Activated naive CD4-positive, alpha-beta T cell treated with anti-CD3 and anti-CD28 coated beads, Interleukin-2, amount 50 U/mL, for 24 hours (primary cell): ENCODE results near the gene CYP2U1.
A peak's percentile ranks its signal among the peaks of the same experiment; 100 is the strongest.
"Not testable (repeated sequence)": the region's sequence is repeated elsewhere in the genome, so short reads cannot be mapped to it uniquely, and the experiment has no call there.

ENCODE experiments used
- H3K27ac Mint-ChIP-seq: one replicate; pipeline ENCODE4 v1.8.0; 2021; ENCODE audit warnings: mild to moderate bottlenecking, mixed read lengths
- H3K27me3 Mint-ChIP-seq: one replicate; pipeline ENCODE4 v1.8.0; 2021; ENCODE audit warnings: mixed read lengths
- H3K36me3 Mint-ChIP-seq: one replicate; pipeline ENCODE4 v1.8.0; 2021; ENCODE audit warnings: mixed read lengths
- H3K4me1 Mint-ChIP-seq: one replicate; pipeline ENCODE4 v1.8.0; 2021; ENCODE audit warnings: mixed read lengths
- H3K4me3 Mint-ChIP-seq: one replicate; pipeline ENCODE4 v1.8.0; 2021; ENCODE audit warnings: mild to moderate bottlenecking, mixed read lengths
- H3K9me3 Mint-ChIP-seq: one replicate; pipeline ENCODE4 v1.8.0; 2021; ENCODE audit warnings: mixed read lengths

Gene CYP2U1

DNA sequence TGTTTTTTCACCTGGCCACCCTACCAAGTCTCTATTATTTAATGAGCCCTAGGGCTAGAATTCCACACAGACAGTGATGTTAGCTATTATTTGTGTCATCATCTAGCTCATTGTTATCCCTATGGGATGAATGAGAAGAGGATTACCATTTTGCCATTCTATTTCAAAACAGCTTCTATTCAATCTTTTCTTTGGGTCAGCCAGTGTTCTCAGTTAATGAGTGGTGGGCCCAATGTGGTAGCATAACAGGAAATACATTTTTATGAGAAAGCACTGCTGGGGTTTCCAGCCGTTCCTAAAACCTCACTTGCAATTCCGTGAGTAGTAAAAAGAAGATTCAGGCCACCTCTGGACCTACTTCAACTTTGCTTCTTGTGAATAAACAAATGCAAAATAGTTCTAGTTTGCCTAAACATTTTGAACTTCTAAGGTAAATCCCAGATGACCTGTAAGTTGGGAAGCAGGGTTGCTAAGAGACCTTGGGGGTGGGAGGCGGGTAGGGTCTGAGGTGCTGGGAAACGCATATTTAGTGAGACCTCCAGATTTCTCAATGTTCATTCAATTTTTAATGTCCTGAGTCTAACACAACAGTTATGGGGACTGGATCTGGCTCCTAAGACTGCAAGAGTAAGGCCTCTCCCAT is 24.8 kb upstream of the CYP2U1 start:
- H3K4me1 Mint-ChIP-seq, result no peaks in the 10 kb centered on the region
- peaks cover 3% of the 10 kb centered on the region for H3K27me3 Mint-ChIP-seq
- H3K27ac Mint-ChIP-seq, result no peak overlapping the region
- no peaks in the 10 kb centered on the region for H3K36me3 Mint-ChIP-seq
- peaks cover 5% of the 10 kb centered on the region for H3K9me3 Mint-ChIP-seq
- H3K4me3 Mint-ChIP-seq, result no peak overlapping the region

DNA sequence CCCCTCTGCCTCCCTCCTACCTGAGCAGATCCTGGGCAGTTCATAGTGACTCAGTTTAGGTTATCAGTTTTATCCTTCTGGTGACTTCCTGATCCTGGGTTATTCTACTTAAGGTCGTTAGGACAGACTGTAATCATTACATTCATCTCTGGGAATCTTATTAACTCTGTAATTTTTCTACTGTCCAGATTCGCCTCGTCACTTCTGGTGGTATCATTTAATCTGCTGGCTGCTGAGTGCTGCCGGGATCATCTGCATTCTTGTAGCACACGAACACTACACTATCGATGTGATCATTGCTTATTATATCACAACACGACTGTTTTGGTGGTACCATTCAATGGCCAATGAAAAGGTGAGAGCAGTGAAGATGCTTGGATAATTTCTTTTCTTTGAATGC is 23.0 kb upstream of the CYP2U1 start:
- Mint-ChIP-seq H3K27me3 (no peaks in the 10 kb centered on the region), H3K4me1 (peaks cover 4% of the 10 kb centered on the region), H3K9me3 (peaks cover 5% of the 10 kb centered on the region), H3K36me3 (no peaks in the 10 kb centered on the region), H3K4me3 (no peak overlapping the region), H3K27ac (no peak overlapping the region)

DNA sequence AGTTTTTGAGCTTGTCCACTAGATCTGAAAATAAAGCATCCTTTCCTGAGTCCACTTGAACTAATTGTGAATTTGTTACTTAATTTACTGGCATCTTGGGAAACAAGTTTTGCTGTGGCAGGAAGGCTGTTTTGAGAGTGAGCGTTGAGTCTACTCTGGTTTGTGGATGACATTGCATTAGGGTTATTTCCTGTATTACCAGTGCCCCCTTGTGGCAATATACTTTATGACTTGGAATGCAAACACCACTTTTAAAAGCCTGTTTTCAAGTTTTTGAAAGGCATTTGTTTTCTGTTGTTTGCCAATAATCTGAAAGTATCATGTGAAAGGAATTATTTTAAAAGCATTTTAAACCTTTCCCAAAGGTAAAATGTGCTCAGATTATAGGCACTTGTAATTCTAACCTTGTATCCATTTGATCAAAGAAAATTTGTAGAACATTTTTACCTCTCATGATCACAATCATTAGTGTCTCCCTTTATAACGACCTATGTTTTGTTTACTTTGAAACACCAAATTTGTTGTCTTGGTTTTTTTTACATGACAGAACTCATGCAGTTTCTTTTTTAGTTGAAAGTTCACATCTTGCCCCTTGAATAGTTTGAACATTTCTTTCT is 18.0 kb upstream of the CYP2U1 start:
- Mint-ChIP-seq H3K36me3 (no peaks in the 10 kb centered on the region), H3K4me1 (peaks cover 4% of the 10 kb centered on the region), H3K4me3 (no peak overlapping the region), H3K27me3 (peaks cover 1% of the 10 kb centered on the region), H3K9me3 (no peaks in the 10 kb centered on the region), H3K27ac (no peak overlapping the region)

DNA sequence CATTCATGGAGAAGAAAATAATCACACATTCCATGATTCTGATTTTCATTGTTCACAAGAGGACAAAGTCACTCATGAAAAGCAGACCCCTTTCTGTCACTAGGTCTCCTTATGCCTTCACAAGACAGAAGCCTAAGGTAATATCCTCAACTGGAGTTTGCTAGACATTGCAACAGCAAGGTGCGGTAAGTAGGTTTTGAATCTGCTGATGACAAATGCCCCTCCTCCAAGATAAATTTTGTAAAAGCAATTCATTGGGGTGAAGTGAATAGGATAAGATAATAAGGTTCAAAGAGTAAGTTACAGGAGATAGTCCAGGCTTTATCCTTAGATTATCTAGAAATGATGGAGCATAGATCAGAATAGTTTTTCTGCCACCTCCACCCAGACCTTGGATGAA is 16.1 kb upstream of the CYP2U1 start:
- Mint-ChIP-seq H3K36me3 (peaks cover 2% of the 10 kb centered on the region), H3K9me3 (peaks cover 9% of the 10 kb centered on the region), H3K27ac (no peak overlapping the region), H3K27me3 (peaks cover 3% of the 10 kb centered on the region), H3K4me1 (peaks cover 4% of the 10 kb centered on the region), H3K4me3 (no peak overlapping the region)

DNA sequence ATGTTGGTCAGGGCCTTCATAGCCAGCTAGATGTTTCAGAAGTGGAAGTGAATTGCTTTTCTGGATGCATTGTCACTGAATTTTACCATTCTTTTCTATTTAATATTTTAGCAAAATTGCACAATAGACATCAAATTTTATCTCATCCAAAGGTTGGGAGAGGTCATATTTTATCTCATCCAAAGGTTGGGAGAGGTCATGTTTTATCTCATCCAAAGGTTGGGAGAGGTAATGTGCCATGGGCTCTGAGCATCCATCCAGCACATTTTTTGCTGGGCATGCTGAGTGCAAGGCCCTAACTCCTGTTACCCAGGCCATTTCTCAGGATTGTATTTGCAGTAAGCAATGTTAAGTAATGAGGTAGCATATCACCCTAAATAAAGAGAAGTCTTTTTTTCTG is 14.7 kb upstream of the CYP2U1 start:
- no peak overlapping the region for H3K4me3 Mint-ChIP-seq
- peaks cover 3% of the 10 kb centered on the region for H3K36me3 Mint-ChIP-seq
- no peak overlapping the region for H3K27ac Mint-ChIP-seq
- H3K9me3 Mint-ChIP-seq, result peaks cover 13% of the 10 kb centered on the region
- H3K27me3 Mint-ChIP-seq, result peaks cover 8% of the 10 kb centered on the region
- H3K4me1 Mint-ChIP-seq, result peaks cover 4% of the 10 kb centered on the region

DNA sequence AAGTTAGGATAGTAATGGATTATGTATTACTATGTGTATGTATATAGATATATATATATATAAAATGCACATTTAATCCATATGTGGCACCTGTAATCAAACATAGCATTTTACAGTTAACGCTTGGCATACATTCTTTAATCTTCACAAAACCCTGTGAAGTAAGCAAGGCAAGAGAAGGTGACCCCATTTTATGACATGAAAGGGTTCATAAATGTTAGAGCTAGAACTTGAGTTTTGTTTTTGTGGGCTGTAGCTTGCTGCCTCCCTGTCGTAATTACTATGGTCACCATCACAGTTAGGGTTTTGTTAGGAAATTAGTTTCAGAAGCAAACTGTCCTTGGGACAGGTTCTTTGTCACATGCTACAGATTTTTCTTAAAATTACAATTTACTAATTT is 13.8 kb upstream of the CYP2U1 start:
- H3K9me3 Mint-ChIP-seq, result peaks cover 13% of the 10 kb centered on the region
- H3K4me3 Mint-ChIP-seq, result no peak overlapping the region
- H3K27me3 Mint-ChIP-seq, result peaks cover 11% of the 10 kb centered on the region
- peaks cover 4% of the 10 kb centered on the region for H3K4me1 Mint-ChIP-seq
- H3K27ac Mint-ChIP-seq, result no peak overlapping the region
- peaks cover 3% of the 10 kb centered on the region for H3K36me3 Mint-ChIP-seq

DNA sequence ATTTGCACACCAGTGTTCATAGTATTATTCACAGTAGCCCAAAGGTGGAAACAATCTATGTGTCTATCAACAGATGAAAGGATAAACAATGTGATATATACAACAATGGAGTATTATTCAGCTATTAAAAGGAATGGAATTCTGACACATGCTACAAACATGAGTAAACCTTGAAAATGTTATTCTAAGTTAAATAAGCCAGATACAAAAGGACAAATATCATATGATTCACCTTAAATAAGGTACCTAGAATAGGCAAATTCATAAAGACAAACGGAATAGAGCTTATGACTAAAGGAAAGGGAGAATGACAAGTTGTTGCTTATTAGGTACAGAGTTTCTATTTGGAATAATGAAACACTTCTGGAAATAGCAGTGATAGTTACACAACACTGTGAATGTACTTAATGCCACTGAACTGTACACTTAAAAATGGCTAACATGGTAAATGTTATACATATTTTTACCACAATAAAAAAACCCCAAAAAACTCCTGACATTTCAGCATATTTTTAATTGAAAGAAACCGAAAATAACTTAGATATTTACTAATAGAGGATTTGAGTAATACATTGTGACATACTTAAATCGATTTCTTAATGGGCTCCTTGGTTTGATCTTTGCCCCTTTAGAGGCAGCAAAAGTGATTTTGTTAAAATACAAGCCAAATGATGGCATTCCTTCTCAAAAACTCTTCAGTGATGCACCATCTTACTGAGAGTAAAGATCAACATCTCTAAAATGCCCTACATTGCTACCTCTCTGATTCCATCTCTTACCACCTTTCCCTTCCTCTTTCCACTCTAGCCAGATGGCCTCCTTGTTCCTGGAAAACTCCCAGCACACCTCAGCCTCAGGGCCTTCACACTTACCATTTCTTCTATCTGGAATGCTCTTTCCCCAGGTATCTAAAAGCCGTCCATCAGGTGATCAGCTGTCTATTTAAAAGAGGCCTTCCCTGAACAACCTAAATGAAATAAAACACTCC is 8.6 kb upstream of the CYP2U1 start:
- peaks cover 13% of the 10 kb centered on the region for H3K9me3 Mint-ChIP-seq

DNA sequence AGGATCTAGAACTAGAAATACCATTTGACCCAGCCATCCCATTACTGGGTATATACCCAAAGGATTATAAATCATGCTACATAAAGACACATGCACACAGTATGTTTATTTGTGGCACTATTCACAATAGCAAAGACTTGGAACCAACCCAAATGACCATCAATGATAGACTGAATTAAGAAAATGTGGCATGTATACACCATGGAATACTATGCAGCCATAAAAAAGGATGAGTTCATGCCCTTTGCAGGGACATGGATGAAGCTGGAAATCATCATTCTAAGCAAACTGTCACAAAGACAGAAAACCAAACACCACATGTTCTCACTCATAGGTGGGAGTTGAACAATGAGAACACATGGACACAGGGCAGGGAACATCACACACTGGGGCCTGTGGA is 5.6 kb upstream of the CYP2U1 start:
- H3K4me1 Mint-ChIP-seq, H3K36me3 Mint-ChIP-seq, H3K27me3 Mint-ChIP-seq, H3K27ac Mint-ChIP-seq, H3K4me3 Mint-ChIP-seq, H3K9me3 Mint-ChIP-seq: not testable (repeated sequence)

More for the DNA sequence above, 8.6 kb upstream of the CYP2U1 start:
- Mint-ChIP-seq H3K27me3 (peaks cover 11% of the 10 kb centered on the region), H3K4me1 (no peaks in the 10 kb centered on the region), H3K27ac (no peak overlapping the region), H3K4me3 (no peak overlapping the region), H3K36me3 (peaks cover 3% of the 10 kb centered on the region)

DNA sequence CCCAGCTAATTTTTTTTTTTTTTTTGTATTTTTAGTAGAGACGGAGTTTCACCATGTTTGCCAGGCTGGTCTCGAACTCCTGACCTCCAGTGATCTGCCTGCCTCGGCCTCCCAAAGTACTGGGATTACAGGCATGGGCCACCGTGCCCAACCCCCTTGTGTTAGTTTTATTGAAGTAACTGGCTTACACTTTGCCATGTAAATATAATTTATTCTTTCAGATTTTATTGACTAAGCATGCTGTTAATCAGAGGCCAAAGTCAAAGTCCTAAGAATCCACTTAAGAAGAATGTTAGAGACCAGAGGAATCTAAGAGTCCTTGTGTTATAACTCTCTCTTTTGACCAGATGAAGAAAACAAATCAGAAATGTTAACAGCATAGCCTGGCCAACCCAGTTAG is 4.5 kb upstream of the CYP2U1 start:
- not testable (repeated sequence) for H3K4me3 Mint-ChIP-seq, H3K9me3 Mint-ChIP-seq, H3K36me3 Mint-ChIP-seq, H3K4me1 Mint-ChIP-seq, H3K27ac Mint-ChIP-seq, H3K27me3 Mint-ChIP-seq

DNA sequence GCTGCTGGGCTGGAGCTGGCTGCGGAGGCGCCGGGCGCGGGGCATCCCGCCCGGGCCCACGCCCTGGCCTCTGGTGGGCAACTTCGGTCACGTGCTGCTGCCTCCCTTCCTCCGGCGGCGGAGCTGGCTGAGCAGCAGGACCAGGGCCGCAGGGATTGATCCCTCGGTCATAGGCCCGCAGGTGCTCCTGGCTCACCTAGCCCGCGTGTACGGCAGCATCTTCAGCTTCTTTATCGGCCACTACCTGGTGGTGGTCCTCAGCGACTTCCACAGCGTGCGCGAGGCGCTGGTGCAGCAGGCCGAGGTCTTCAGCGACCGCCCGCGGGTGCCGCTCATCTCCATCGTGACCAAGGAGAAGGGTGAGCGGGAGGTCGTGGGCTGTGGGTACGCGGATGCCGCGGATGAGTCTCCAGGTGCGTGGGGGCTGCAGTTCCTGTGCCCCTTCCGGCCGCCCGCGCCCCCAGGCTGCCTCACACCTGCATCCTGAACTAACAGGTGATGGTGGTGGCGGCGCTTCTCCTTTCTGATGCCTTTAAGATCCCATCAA is 499 bp downstream of the CYP2U1 start:
- H3K27me3 Mint-ChIP-seq, result no peaks in the 10 kb centered on the region
- peaks cover 8% of the 10 kb centered on the region for H3K36me3 Mint-ChIP-seq
- peak overlapping the region; percentile 84 for H3K4me3 Mint-ChIP-seq
- no peaks in the 10 kb centered on the region for H3K9me3 Mint-ChIP-seq
- peak overlapping the region; percentile 25 for H3K27ac Mint-ChIP-seq
- H3K4me1 Mint-ChIP-seq, result peaks cover 43% of the 10 kb centered on the region

DNA sequence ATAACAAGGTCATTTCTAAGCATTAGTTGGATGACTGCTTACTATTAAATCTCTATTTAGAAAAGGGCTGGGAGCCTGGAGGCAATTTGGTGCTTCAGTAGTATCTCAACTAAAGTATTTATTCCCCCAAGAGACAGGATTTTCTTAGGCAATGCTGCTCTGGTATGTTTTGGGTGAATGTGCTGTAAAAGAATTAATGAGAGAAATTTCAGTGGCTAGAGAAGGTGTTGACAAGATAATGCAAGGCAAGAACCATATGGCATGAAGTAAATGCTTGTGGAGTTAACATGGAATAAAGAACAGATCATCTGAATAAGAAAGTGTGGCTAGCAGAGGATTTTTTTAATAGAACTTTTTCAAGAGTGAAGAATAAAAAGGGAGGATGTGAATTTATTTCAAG is 3.9 kb downstream of the CYP2U1 start:
- Mint-ChIP-seq H3K4me1 (peaks cover 47% of the 10 kb centered on the region), H3K27ac (no peak overlapping the region), H3K4me3 (no peak overlapping the region), H3K27me3 (no peaks in the 10 kb centered on the region), H3K9me3 (no peaks in the 10 kb centered on the region), H3K36me3 (peaks cover 12% of the 10 kb centered on the region)

DNA sequence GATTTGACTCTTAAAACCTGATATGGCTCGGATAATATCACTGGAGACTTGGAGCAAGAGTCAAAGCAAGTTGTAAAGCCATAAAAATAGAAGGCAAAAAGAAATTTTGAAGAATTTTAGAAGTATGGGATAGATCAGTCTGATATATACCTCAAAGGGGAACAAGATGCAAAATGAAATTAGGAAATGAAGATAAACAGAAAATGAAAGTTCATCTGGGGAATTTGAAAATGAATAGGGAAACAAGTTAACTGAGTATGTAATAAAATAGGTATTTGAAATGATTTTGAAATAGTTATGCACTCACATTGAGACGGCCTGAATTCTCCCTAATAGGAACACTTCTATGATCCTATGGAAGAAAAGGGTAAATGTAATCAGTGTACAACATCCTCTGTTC is 5.7 kb downstream of the CYP2U1 start:
- H3K9me3 Mint-ChIP-seq, result no peaks in the 10 kb centered on the region
- peaks cover 39% of the 10 kb centered on the region for H3K4me1 Mint-ChIP-seq
- H3K36me3 Mint-ChIP-seq, result peaks cover 12% of the 10 kb centered on the region
- H3K27me3 Mint-ChIP-seq, result no peaks in the 10 kb centered on the region
- H3K27ac Mint-ChIP-seq, result no peak overlapping the region
- no peak overlapping the region for H3K4me3 Mint-ChIP-seq

DNA sequence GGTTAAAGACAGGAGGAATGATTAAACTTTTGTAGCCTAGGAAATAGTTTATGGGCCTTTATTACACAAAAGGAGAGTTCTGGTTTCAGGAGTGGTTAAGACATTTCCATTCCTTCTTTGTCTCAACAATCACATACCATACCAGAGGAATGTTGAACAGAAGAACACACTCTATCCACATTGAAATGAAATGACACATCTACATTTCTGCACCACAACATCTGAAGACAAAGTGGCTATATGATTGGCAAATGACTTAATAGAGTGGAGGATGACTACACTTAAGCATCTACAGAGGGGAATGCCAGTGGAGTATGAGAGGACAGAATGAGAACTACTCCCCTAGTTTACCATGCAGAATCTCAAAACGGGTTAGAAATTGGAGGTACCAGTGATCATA is 8.0 kb downstream of the CYP2U1 start:
- Mint-ChIP-seq H3K27me3 (no peaks in the 10 kb centered on the region), H3K9me3 (no peaks in the 10 kb centered on the region), H3K4me3 (no peak overlapping the region), H3K27ac (no peak overlapping the region), H3K36me3 (peaks cover 18% of the 10 kb centered on the region), H3K4me1 (peaks cover 19% of the 10 kb centered on the region)

DNA sequence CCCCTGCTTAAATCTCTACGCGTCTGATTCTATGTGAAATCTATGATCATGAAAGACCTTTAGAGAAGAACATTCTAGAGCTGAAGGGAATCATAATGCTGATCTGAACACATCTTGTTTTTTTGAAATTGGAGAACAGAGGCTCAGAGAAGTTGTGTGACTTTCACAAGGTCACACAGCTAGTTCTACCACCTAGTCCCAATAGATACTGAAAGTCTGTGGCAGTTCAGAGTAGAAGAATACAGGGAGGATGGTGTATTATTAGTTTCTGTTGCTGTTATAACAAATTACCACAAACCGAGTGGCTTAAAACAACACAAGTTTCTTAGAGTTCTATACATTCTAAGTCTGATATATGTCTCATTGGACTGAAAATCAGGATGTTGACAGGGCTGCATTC is 14.5 kb downstream of the CYP2U1 start:
- H3K4me3 Mint-ChIP-seq, result no peak overlapping the region
- H3K36me3 Mint-ChIP-seq, result peaks cover 28% of the 10 kb centered on the region
- H3K4me1 Mint-ChIP-seq, result no peaks in the 10 kb centered on the region
- H3K9me3 Mint-ChIP-seq, result no peaks in the 10 kb centered on the region
- no peak overlapping the region for H3K27ac Mint-ChIP-seq
- H3K27me3 Mint-ChIP-seq, result no peaks in the 10 kb centered on the region

DNA sequence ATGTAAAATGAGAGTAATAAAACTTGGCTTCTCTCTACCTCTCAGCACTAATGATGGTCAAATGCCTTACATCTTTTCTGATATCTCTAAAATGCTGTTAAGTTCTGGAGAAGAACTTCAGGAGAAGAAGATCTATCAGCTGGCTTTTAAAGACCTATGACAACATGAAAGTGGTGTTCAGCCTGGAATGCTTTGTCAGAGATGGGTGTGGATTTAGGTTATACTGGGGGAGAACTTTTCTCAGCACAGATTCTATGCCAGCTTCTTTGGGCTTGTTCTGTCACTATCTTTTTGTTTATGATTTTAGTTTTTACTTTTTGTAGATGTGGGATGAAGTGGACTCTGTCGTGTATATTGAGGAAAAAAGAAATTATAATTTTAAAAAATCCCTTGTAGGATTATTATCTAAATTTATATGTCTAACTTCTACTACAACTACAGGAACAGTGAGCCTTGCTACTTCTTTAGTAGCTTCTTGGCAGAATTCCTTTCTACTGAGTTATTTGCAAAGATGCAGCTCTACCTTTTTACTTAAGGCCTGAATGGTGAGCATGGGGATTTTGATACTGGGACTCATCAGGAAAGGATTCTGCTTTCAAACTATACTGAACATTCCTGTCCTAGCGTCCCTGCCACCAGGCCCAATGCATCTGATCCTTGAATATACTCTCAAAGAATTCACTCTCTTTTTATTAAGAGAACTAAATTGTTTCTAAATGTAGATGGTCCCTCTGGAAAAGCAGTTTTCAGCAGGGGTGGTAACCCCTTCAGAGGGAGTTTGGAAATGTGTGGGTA is 19.6 kb downstream of the CYP2U1 start:
- H3K36me3 Mint-ChIP-seq, result peaks cover 31% of the 10 kb centered on the region
- no peaks in the 10 kb centered on the region for H3K27me3 Mint-ChIP-seq
- H3K27ac Mint-ChIP-seq, result no peak overlapping the region
- H3K9me3 Mint-ChIP-seq, result peaks cover 9% of the 10 kb centered on the region
- no peaks in the 10 kb centered on the region for H3K4me1 Mint-ChIP-seq
- no peak overlapping the region for H3K4me3 Mint-ChIP-seq
